ENCODE data around the gene SPRING1. TPM values are rescaled to one million over a fixed set of nuclear protein-coding genes. Genes with fewer than 3 reads are reported as not detected.

Gene SPRING1
- total RNA-seq, 1 experiment from 2014 or later, result 69.6 TPM

GRCh38 chr12:116771651-116772050 lies 33.8 kb upstream of the SPRING1 start:
- Mint-ChIP-seq H3K9me3 (ENCODE audit: unreplicated experiment) (no peaks in the 10 kb centered on the region), H3K4me3 (ENCODE audit: unreplicated experiment) (no peak overlapping the region), H3K36me3 (ENCODE audit: insufficient read depth, unreplicated experiment) (no peaks in the 10 kb centered on the region), H3K27ac (ENCODE audit: unreplicated experiment) (no peak overlapping the region), H3K4me1 (ENCODE audit: low read depth, unreplicated experiment) (no peaks in the 10 kb centered on the region), H3K27me3 (ENCODE audit: insufficient read depth, unreplicated experiment) (no peaks in the 10 kb centered on the region)
- H3K4me3 ChIP-seq (ENCODE audit: low read depth, low read length), result no peak overlapping the region
- CTCF ChIA-PET, result no interaction called here
- H3K27me3 ChIP-seq (replicated peaks; ENCODE audit: control insufficient read depth, insufficient read depth, low read length), result no peaks in the 10 kb centered on the region
- POLR2A ChIA-PET, result no interaction called here
- no TSS peak for BruUV-seq (replicated peaks)
- no peak for TF ChIP-seq CTCF (IDR thresholded peaks at IDR 0.05; ENCODE audit: insufficient read depth in 1 of 2, low read depth in 1 of 2, low read length in 1 of 2, severe bottlenecking in 1 of 2, unreplicated experiment in 1 of 2)
- intact Hi-C loops (cut with micrococcal nuclease; ENCODE audit: unreplicated experiment), result no loop called here
- H3K4me1 ChIP-seq, result no peaks in the 10 kb centered on the region
- H3K9me3 ChIP-seq, result no peaks in the 10 kb centered on the region
- no peak for DNase-seq
- no peaks in the 10 kb centered on the region for H3K36me3 ChIP-seq (ENCODE audit: control insufficient read depth, insufficient read depth, low read length)

- H3K27me3 ChIP-seq (replicated peaks; ENCODE audit: control insufficient read depth, insufficient read depth, low read length), result no peaks in the 10 kb centered on the region
- no peak for TF ChIP-seq CTCF (IDR thresholded peaks at IDR 0.05; ENCODE audit: insufficient read depth in 1 of 2, low read depth in 1 of 2, low read length in 1 of 2, severe bottlenecking in 1 of 2, unreplicated experiment in 1 of 2)
- Mint-ChIP-seq H3K27ac (ENCODE audit: unreplicated experiment) (no peak overlapping the region), H3K4me1 (ENCODE audit: low read depth, unreplicated experiment) (no peaks in the 10 kb centered on the region), H3K27me3 (ENCODE audit: insufficient read depth, unreplicated experiment) (no peaks in the 10 kb centered on the region), H3K9me3 (ENCODE audit: unreplicated experiment) (no peaks in the 10 kb centered on the region), H3K36me3 (ENCODE audit: insufficient read depth, unreplicated experiment) (no peaks in the 10 kb centered on the region), H3K4me3 (ENCODE audit: unreplicated experiment) (no peak overlapping the region)
- ChIA-PET POLR2A (interaction anchor here (0.6 kb wide), 1 partner anchor 382 kb away, joined by 3 read pairs; no protein-coding TSS in a partner anchor), CTCF (no interaction called here)
- no peaks in the 10 kb centered on the region for H3K4me1 ChIP-seq
- H3K9me3 ChIP-seq, result no peaks in the 10 kb centered on the region
- H3K36me3 ChIP-seq (ENCODE audit: control insufficient read depth, insufficient read depth, low read length), result no peaks in the 10 kb centered on the region
- intact Hi-C loops (cut with micrococcal nuclease; ENCODE audit: unreplicated experiment), result no loop called here
- BruUV-seq (replicated peaks), result no TSS peak
- no peak for DNase-seq
- no peak overlapping the region for H3K4me3 ChIP-seq (ENCODE audit: low read depth, low read length)
Measured at GRCh38 chr12:116766746-116767145, 28.9 kb upstream of the SPRING1 start.

GRCh38 chr12:116766285-116766684 lies 28.4 kb upstream of the SPRING1 start:
- intact Hi-C loops (cut with micrococcal nuclease; ENCODE audit: unreplicated experiment), result no loop called here
- POLR2A ChIA-PET, result interaction anchor here (0.6 kb wide), 1 partner anchor 381 kb away, joined by 3 read pairs; no protein-coding TSS in a partner anchor
- Histone ChIP-seq H3K4me3 (ENCODE audit: low read depth, low read length) (no peak overlapping the region), H3K27me3 (replicated peaks; ENCODE audit: control insufficient read depth, insufficient read depth, low read length) (no peaks in the 10 kb centered on the region), H3K4me1 (no peaks in the 10 kb centered on the region), H3K9me3 (no peaks in the 10 kb centered on the region), H3K36me3 (ENCODE audit: control insufficient read depth, insufficient read depth, low read length) (no peaks in the 10 kb centered on the region)
- DNase-seq, result no peak
- CTCF ChIA-PET, result no interaction called here
- no TSS peak for BruUV-seq (replicated peaks)
- Mint-ChIP-seq H3K27ac (ENCODE audit: unreplicated experiment) (no peak overlapping the region), H3K9me3 (ENCODE audit: unreplicated experiment) (no peaks in the 10 kb centered on the region), H3K27me3 (ENCODE audit: insufficient read depth, unreplicated experiment) (no peaks in the 10 kb centered on the region), H3K4me1 (ENCODE audit: low read depth, unreplicated experiment) (no peaks in the 10 kb centered on the region), H3K4me3 (ENCODE audit: unreplicated experiment) (no peak overlapping the region), H3K36me3 (ENCODE audit: insufficient read depth, unreplicated experiment) (no peaks in the 10 kb centered on the region)
- no peak for TF ChIP-seq CTCF (IDR thresholded peaks at IDR 0.05; ENCODE audit: insufficient read depth in 1 of 2, low read depth in 1 of 2, low read length in 1 of 2, severe bottlenecking in 1 of 2, unreplicated experiment in 1 of 2)

Measured in Caco-2 (cell line).